NCI-H2107 treated with DMSO at 0.1 percent for 48 hours (cell line): ENCODE data around the gene GLS2.
A peak's percentile ranks its signal among the peaks of the same experiment; 100 is the strongest.
"Not testable (repeated sequence)": the region's sequence is repeated elsewhere in the genome, so short reads cannot be mapped to it uniquely, and the experiment has no call there.

ENCODE experiments used
- DNase-seq: peaks from one replicate; lab custom pipeline; 2025; ENCODE audit not compliant: unreplicated experiment; lab: John Stamatoyannopoulos, UW

GLS2 gene

GRCh38 chr12:56488041-56488955, at the start of gene GLS2:
Gene GLS2, minus strand, starts transcription at chr12:56488161. Its CDS starts 43 bp downstream, at chr12:56488118.
- peak; percentile 87 for DNase-seq

DNA sequence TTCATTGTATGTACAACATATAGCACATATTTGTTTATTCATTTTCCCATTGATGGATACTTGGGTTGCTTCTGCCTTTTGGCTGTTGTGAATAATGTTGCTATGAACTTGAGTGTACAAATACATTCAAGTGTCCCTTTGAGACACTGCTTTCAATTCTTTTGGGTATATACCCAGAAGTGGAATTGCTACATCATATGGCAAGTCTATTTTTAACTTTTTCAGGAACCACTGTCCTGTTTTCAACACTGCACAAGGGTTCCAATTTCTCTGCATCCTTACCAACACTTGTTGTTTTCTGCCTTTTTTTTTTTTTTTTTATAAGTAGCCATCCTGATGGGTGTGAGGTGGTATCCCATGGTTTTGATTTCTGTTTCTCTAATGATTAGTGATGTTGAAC, 49.6 kb upstream of the GLS2 start:
- no peak for DNase-seq

DNA sequence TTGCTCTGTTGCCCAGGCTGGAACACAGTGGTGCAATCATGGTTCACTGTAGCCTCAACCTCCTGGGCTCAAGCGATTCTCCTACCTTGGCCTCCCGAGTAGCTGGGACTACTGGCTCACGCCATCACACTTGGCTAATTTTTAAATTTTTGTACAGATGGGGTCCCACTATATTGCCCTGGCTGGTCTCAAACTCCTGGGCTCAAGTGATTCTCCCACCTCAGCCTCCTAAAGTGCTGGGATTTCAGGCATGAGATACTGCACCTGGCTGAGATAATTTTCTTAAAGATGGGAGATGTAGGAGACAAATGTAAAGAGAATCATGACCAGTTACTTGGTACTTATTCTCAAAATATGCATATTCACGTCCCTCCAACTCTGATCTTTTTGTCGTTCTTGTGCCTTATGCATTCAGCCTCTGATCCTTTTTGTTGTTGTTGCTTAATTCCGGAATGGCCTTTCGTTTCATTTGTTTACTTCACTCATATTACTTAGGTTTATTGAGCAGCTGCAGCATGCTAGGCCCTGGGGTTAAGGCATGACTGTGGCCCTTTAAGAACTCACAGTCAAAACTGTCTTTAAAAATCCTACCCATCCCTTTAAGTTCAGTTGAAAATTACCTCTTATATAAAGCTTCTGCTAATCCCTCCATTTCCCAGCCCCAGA, 42.6 kb upstream of the GLS2 start:
- DNase-seq = no peak

DNA sequence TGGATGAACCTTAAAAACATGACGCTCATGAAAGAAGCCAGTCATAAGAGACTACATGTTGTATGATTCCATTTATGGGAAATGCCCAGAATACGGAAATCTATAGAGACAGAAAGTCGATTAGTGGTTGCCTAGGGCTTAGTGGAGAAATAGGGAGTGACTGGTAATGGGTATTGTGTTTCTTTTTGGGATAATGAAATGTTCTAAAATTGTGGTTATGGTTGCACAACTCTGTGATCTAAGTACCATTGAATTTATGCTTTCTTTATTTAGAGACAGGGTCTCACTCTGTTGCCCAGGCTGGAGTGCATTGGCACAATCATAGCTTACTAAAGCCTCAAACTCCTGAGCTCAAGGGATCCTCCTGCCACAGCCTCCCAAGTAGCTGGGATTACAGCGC, 41.7 kb upstream of the GLS2 start:
- DNase-seq = no peak

DNA sequence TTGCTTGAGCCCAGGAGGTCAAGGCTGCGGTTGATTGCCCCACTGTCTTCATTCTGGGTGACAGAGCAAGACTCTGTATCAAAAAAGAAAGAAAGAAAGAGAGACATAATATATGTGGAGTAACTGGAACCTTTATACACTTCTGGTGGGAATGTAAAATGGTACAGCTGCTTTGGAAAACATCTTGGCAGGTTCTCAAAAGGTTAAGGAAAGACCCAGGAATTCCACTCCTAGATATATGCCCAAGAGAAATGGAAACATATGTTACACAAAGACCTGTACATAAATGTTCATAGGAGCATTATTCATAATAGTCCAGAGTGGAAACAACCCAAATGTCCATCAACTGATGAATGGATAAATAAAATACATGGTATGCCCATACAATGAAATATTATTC, 40.9 kb upstream of the GLS2 start:
- no peak for DNase-seq

GRCh38 chr12:56522411-56523193, 34.6 kb upstream of the GLS2 start:
- no peak for DNase-seq

GRCh38 chr12:56521590-56522371, 33.8 kb upstream of the GLS2 start, which contains the start of gene RBMS2:
Gene RBMS2, plus strand, starts transcription at chr12:56521820. Its CDS starts 204 bp downstream, at chr12:56522024.
- peak; percentile 76 for DNase-seq

DNA sequence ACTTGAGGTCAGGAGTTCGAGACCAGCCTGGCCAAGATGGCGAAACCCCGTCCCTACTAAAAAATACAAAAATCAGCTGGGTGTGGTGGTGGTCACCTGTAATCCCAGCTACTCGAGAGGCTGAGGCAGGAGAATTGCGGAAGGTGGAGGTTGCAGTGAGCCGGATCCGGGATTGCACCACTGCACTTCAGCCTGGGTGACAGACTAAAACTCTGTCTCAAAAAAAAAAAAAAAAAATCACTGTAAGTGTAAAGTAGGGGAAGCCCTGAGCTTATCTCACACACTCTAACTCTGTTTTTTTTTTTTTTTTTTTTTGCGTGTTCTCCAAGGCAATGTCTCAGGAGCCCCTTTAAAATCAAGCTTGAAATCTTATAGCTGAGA, 33.2 kb upstream of the GLS2 start:
- no peak for DNase-seq

GRCh38 chr12:56520506-56520905, 32.5 kb upstream of the GLS2 start:
- no peak for DNase-seq

- DNase-seq = no peak
Measured at GRCh38 chr12:56520048-56520447, 32.1 kb upstream of the GLS2 start.

GRCh38 chr12:56518570-56518969, 30.6 kb upstream of the GLS2 start:
- DNase-seq = no peak

DNA sequence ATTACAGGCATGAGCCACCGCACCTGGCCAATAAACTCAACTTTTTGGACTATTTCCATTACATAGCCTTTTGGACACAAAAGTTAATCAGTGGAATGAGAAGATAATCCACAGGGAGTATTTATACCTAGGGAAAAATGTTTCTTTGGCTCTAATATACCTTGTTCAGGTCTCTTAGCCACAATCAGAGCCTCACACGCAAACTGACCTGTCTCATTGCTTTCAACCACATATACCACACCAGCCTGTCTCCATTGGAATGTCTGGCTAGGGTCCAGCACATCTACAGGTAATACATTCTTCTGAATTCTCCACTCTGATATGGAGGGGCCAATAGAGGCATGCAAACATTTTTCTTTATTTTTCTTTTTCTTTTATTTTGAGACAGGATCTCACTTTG, 29.9 kb upstream of the GLS2 start:
- no peak for DNase-seq

GRCh38 chr12:56514014-56514318, 26.0 kb upstream of the GLS2 start:
- DNase-seq = not testable (repeated sequence)

DNA sequence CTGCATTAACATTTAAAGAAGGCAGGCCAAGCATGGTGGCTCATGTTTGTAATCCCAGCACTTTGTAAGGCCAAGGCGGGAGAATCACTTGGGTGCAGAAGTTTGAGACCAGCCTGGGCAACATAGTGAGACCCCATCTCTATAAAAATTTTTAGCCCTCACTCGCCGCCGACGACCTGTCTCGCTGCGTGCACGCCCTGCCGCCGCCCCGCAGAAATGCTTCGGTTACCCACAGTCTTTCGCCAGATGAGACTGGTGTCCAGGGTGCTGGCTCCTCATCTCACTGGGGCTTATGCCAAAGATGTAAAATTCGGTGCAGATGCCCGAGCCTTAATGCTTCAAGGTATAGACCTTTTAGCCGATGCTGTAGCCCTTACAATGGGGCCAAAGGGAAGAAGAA, 22.8 kb upstream of the GLS2 start:
- DNase-seq = no peak

- not testable (repeated sequence) for DNase-seq
Measured at GRCh38 chr12:56499879-56500278, 11.9 kb upstream of the GLS2 start.

DNA sequence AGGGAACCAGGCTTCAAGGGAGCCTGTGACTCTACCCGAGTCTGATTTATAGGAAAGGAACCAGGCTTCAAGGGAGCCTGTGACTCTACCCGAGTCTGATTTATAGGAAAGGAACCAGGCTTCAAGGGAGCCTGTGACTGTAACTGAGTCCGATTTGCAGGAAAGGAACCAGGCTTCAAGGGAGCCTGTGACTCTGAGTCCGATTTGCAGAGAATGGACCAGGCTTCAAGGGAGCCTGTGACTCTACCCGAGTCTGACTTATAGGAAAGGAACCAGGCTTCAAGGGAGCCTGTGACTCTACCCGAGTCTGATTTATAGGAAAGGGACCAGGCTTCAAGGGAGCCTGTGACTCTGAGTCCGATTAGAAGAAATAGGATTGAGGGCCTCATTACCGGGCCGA, 11.5 kb upstream of the GLS2 start:
- DNase-seq = not testable (repeated sequence)

- not testable (repeated sequence) for DNase-seq
Measured at GRCh38 chr12:56498126-56498902, 10.4 kb upstream of the GLS2 start.

GRCh38 chr12:56496704-56497103, 8.7 kb upstream of the GLS2 start:
- DNase-seq = not testable (repeated sequence)

GRCh38 chr12:56494481-56494880, 6.5 kb upstream of the GLS2 start:
- not testable (repeated sequence) for DNase-seq

- not testable (repeated sequence) for DNase-seq
Measured at GRCh38 chr12:56494106-56494415, 6.1 kb upstream of the GLS2 start.
